ENCODE data around the gene TIMP1.

GRCh38 chrX:47628982-47629381 lies 46.7 kb downstream of the TIMP1 start:
- TF ChIP-seq CTCF (IDR thresholded peaks at IDR 0.05), result no peak
- TF ChIP-seq POLR2A (IDR thresholded peaks at IDR 0.05), result no peak

All from testis (tissue), 2 donors.